Activated CD4-positive, alpha-beta T cell treated with anti-CD3 and anti-CD28 coated beads, Interleukin-2, amount 10 ng/mL, durations not matched to agents 24 days and 14 days (primary cell): ENCODE measurements around the gene SLCO3A1. TPM values are rescaled to one million over a fixed set of nuclear protein-coding genes. Genes with fewer than 3 reads are reported as not detected.
"Not testable (repeated sequence)": the region's sequence is repeated elsewhere in the genome, so short reads cannot be mapped to it uniquely, and the experiment has no call there.

ENCODE experiments used
- DNase-seq: peaks from one replicate; pipeline ENCODE4 v3.0.0; 2022
- H3K27ac Mint-ChIP-seq: one replicate; pipeline ENCODE4 v1.8.0; 2022; ENCODE audit warnings: mild to moderate bottlenecking, mixed read lengths
- H3K27me3 Mint-ChIP-seq: one replicate; pipeline ENCODE4 v1.8.0; 2022; ENCODE audit warnings: mixed read lengths
- H3K36me3 Mint-ChIP-seq: one replicate; pipeline ENCODE4 v1.8.0; 2022; ENCODE audit warnings: low read depth, mild to moderate bottlenecking, mixed read lengths
- H3K4me1 Mint-ChIP-seq: one replicate; pipeline ENCODE4 v1.8.0; 2021; ENCODE audit warnings: mixed read lengths
- H3K4me3 Mint-ChIP-seq: one replicate; pipeline ENCODE4 v1.8.0; 2022; ENCODE audit warnings: mild to moderate bottlenecking, moderate library complexity, mixed read lengths
- H3K9me3 Mint-ChIP-seq: one replicate; pipeline ENCODE4 v1.8.0; 2021; ENCODE audit warnings: mixed read lengths
- intact Hi-C: fragments of 100-400 bp; cut with micrococcal nuclease; formaldehyde crosslinking; loops from one replicate; pipeline ENCODE4 v1.15.1; 2023
- total RNA-seq: library from RNA; stranded (reverse); gene quantifications from 2 replicates; pipeline ENCODE4 v1.2.3, GENCODE V29; 2022

The SLCO3A1 gene
- total RNA-seq, 1 donor from 2014 or later = 16.3 TPM

GRCh38 chr15:92184142-92184541, 330.6 kb downstream of the SLCO3A1 start:
- Mint-ChIP-seq H3K9me3 (no peaks in the 10 kb centered on the region), H3K4me1 (no peaks in the 10 kb centered on the region), H3K36me3 (no peaks in the 10 kb centered on the region), H3K27ac (no peak overlapping the region), H3K4me3 (no peak overlapping the region), H3K27me3 (peaks cover 8% of the 10 kb centered on the region)
- intact Hi-C loops = no loop called here
- no peak for DNase-seq

DNA sequence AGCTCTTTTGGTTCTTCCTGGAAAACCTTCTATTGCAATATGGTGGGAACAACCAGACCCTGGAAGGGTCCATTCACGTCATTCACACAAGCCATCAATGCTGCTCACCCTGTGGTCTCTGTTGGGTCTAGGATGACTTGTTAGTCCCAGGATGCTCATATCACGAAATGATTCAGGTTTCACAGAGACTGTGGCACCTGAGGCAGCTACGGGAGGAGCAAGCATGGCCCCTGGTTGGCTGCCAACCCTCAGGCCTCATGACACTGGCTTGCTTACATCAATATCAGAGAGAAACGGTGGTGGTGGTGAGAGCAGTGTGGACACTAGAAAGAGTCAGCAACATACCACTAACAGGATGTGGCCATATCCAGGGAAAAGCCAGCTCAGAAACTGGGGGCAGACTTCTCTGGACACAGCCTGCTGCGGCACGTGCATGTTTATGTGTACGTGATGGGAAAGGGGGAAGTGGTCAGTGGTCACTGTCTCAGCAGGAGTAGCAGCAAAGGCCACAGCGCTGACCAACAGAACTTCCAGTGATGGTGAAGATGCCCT, 331.2 kb downstream of the SLCO3A1 start:
- Mint-ChIP-seq H3K9me3 (no peaks in the 10 kb centered on the region), H3K36me3 (no peaks in the 10 kb centered on the region), H3K27me3 (peaks cover 11% of the 10 kb centered on the region), H3K27ac (no peak overlapping the region), H3K4me3 (no peak overlapping the region), H3K4me1 (no peaks in the 10 kb centered on the region)
- no peak for DNase-seq
- intact Hi-C loops = no loop called here

GRCh38 chr15:92187975-92188374, 334.5 kb downstream of the SLCO3A1 start:
- Mint-ChIP-seq H3K9me3 (no peaks in the 10 kb centered on the region), H3K4me1 (no peaks in the 10 kb centered on the region), H3K36me3 (no peaks in the 10 kb centered on the region), H3K27ac (no peak overlapping the region), H3K4me3 (no peak overlapping the region), H3K27me3 (peaks cover 9% of the 10 kb centered on the region)
- DNase-seq = no peak
- intact Hi-C loops = no loop called here

DNA sequence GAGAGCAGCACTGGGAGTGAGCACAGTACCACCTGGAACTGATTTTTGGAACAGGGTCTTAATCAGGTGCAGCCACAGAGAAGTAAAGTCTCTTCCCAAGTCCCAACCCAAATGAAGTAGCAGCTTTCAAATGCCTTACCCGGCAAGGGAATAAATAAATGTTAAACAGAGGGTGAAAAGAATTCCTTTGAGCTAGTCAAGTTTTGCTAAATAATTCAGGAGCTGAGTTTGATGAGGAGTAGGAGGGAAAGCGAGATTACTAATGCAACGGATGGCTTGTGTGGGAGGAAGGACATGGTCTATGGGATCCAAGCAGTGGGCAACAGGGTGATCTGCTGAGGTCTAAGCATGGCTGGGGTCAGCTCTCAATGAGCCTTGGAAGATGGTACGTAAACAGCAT, 335.7 kb downstream of the SLCO3A1 start:
- Mint-ChIP-seq H3K36me3 (no peaks in the 10 kb centered on the region), H3K27me3 (peaks cover 6% of the 10 kb centered on the region), H3K4me3 (no peak overlapping the region), H3K9me3 (no peaks in the 10 kb centered on the region), H3K27ac (no peak overlapping the region), H3K4me1 (no peaks in the 10 kb centered on the region)
- no peak for DNase-seq
- intact Hi-C loops = no loop called here

DNA sequence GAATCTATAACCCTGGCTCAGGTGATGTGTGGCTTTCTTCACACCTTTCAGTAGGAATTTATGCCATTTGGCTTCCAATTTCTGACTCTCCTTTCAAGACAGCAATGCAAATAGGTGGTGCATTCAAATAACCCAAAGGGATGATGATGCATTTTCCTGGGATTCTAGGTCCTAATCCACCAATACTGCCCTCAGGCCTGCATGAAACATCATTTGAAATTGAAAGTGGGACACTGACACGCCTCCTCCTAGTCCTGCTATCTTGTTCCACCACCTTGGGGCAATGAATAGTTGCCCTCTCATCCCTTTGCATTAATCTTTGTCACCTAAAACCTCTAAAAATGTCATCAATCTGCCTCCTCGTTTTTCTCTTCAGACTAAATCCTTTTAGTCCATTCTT, 341.7 kb downstream of the SLCO3A1 start:
- Mint-ChIP-seq H3K4me1 (no peaks in the 10 kb centered on the region), H3K36me3 (no peaks in the 10 kb centered on the region), H3K4me3 (no peak overlapping the region), H3K27ac (no peak overlapping the region), H3K27me3 (peaks cover 2% of the 10 kb centered on the region), H3K9me3 (no peaks in the 10 kb centered on the region)
- intact Hi-C loops = no loop called here
- no peak for DNase-seq

GRCh38 chr15:92196342-92196741, 342.8 kb downstream of the SLCO3A1 start:
- peaks cover 2% of the 10 kb centered on the region for H3K27me3 Mint-ChIP-seq
- intact Hi-C loops = no loop called here
- no peaks in the 10 kb centered on the region for H3K36me3 Mint-ChIP-seq
- no peak overlapping the region for H3K4me3 Mint-ChIP-seq
- DNase-seq = no peak
- H3K9me3 Mint-ChIP-seq = no peaks in the 10 kb centered on the region
- no peaks in the 10 kb centered on the region for H3K4me1 Mint-ChIP-seq
- H3K27ac Mint-ChIP-seq = no peak overlapping the region

DNA sequence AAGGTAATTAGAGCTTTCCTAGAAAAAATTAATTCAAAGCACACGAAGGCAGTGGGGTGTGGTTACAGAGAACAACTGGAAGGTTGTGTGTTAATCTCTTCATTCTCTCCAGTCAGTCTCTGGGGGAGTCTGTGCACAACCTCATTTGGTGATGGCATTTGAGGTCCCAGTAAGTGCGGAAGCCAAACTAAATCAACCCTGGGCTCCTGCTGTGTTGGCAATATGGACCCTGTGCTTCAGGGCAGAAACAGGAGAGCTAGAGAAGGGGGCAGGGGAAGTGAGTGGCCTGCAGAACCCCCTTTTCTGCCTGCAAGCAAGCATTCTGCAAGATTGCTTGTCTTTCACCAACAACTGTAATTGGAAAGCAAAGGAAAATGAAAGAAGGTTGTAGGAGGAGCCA, 344.2 kb downstream of the SLCO3A1 start:
- Mint-ChIP-seq H3K9me3 (no peaks in the 10 kb centered on the region), H3K27me3 (peaks cover 2% of the 10 kb centered on the region), H3K4me1 (no peaks in the 10 kb centered on the region), H3K4me3 (no peak overlapping the region), H3K36me3 (no peaks in the 10 kb centered on the region), H3K27ac (no peak overlapping the region)
- intact Hi-C loops = no loop called here
- DNase-seq = no peak

- H3K27me3 Mint-ChIP-seq = peaks cover 6% of the 10 kb centered on the region
- no peak overlapping the region for H3K4me3 Mint-ChIP-seq
- intact Hi-C loops = no loop called here
- DNase-seq = no peak
- no peaks in the 10 kb centered on the region for H3K36me3 Mint-ChIP-seq
- no peaks in the 10 kb centered on the region for H3K4me1 Mint-ChIP-seq
- H3K9me3 Mint-ChIP-seq = no peaks in the 10 kb centered on the region
- H3K27ac Mint-ChIP-seq = no peak overlapping the region
These were observed 347.4 kb downstream of the SLCO3A1 start for GRCh38 chr15:92200891-92201290.

- no peak overlapping the region for H3K4me3 Mint-ChIP-seq
- DNase-seq = no peak
- H3K27me3 Mint-ChIP-seq = peaks cover 6% of the 10 kb centered on the region
- no peaks in the 10 kb centered on the region for H3K9me3 Mint-ChIP-seq
- no peaks in the 10 kb centered on the region for H3K36me3 Mint-ChIP-seq
- intact Hi-C loops = no loop called here
- H3K4me1 Mint-ChIP-seq = no peaks in the 10 kb centered on the region
- H3K27ac Mint-ChIP-seq = no peak overlapping the region
These were observed 351.8 kb downstream of the SLCO3A1 start for GRCh38 chr15:92205255-92205739.

GRCh38 chr15:92207601-92208000, 354.1 kb downstream of the SLCO3A1 start:
- H3K27me3 Mint-ChIP-seq, H3K4me3 Mint-ChIP-seq, H3K27ac Mint-ChIP-seq, H3K9me3 Mint-ChIP-seq, H3K36me3 Mint-ChIP-seq, DNase-seq, intact Hi-C loops, H3K4me1 Mint-ChIP-seq: not testable (repeated sequence)
